HG02798 (cell line): Measurements from ENCODE around the gene DDX27.

ENCODE experiments used
- ATAC-seq: cut with Tn5 transposase; IDR thresholded peaks from one replicate; pipeline ENCODE4 v1.9.1; 2021; ENCODE audit warnings: mild to moderate bottlenecking; ENCODE audit not compliant: unreplicated experiment, poor library complexity

The DDX27 gene

GRCh38 chr20:49287555-49288249 is 68.5 kb downstream of the DDX27 start:
- no peak for ATAC-seq

GRCh38 chr20:49288250-49288751 is 69.1 kb downstream of the DDX27 start:
- ATAC-seq = no peak

- no peak for ATAC-seq
Observed at GRCh38 chr20:49288784-49289696, 69.8 kb downstream of the DDX27 start.

- no peak for ATAC-seq
Observed at GRCh38 chr20:49290608-49291191, 71.5 kb downstream of the DDX27 start.

GRCh38 chr20:49291200-49291599 is 72.0 kb downstream of the DDX27 start:
- ATAC-seq = no peak

- no peak for ATAC-seq
Observed at GRCh38 chr20:49292010-49292409, 72.8 kb downstream of the DDX27 start.

GRCh38 chr20:49293122-49293521 is 73.9 kb downstream of the DDX27 start:
- no peak for ATAC-seq
